ENCODE measurements around the gene CDIP1.
A peak's percentile ranks its signal among the peaks of the same experiment; 100 is the strongest.

- TF ChIP-seq SKIL (IDR thresholded peaks at IDR 0.05; ENCODE audit: low read depth, poor library complexity, severe bottlenecking) = no peak
- TF ChIP-seq EZH2 (IDR thresholded peaks at IDR 0.05; ENCODE audit: borderline replicate concordance, control insufficient read depth, low read depth, low read length) = no peak
- no peak for TF ChIP-seq MLLT1 (IDR thresholded peaks at IDR 0.05)
- TF ChIP-seq HDAC2 (IDR thresholded peaks at IDR 0.05) = no peak
- TF ChIP-seq SP1 (IDR thresholded peaks at IDR 0.05; ENCODE audit: low read depth, low read length) = no peak
- no peak for TF ChIP-seq RFX5 (IDR thresholded peaks at IDR 0.05; ENCODE audit: low read depth, low read length)
- no peak for TF ChIP-seq NFXL1 (IDR thresholded peaks at IDR 0.05; ENCODE audit: borderline replicate concordance)
- TF ChIP-seq POLR2A (IDR thresholded peaks at IDR 0.05; ENCODE audit: low read depth, low read length) = no peak
- peak in 1 of 3 experiments; percentile 16; a peak in 1 of 6 replicates for TF ChIP-seq CTCF (IDR thresholded peaks at IDR 0.05 in 2 of 3, conservative IDR thresholded peaks at IDR 0.05 in 1 of 3; ENCODE audit: control insufficient read depth in 2 of 3, extremely low read depth in 1 of 3, insufficient read depth in 1 of 3, low read depth in 3 of 3, low read length in 3 of 3)
- TF ChIP-seq GATAD2B (conservative IDR thresholded peaks at IDR 0.05; ENCODE audit: low read depth) = no peak
- no peak for TF ChIP-seq CBX5 (IDR thresholded peaks at IDR 0.05; ENCODE audit: low read depth)
- TF ChIP-seq BACH1 (IDR thresholded peaks at IDR 0.05; ENCODE audit: borderline replicate concordance) = no peak
- no peak for TF ChIP-seq CREB1 (IDR thresholded peaks at IDR 0.05; ENCODE audit: low read depth)
- no peak for TF ChIP-seq YY1 (IDR thresholded peaks at IDR 0.05; ENCODE audit: low read depth, low read length)
Observed at GRCh38 chr16:4477966-4478365, 60.6 kb downstream of the CDIP1 start.

Data from GM12878 (cell line).